ENCODE measurements around the gene D2HGDH. TPM values are rescaled to one million over a fixed set of nuclear protein-coding genes. Genes with fewer than 3 reads are reported as not detected.

Gene D2HGDH
- total RNA-seq, 1 experiment from 2014 or later = 10.0 TPM

GRCh38 chr2:241797441-241798080, 63.1 kb downstream of the D2HGDH start:
- Histone ChIP-seq H3K9ac (ENCODE audit: extremely low read depth, insufficient read length, low read length) (no peak overlapping the region), H4K5ac (ENCODE audit: insufficient read length, low read depth, low read length) (no peak overlapping the region), H4K8ac (replicated peaks; ENCODE audit: insufficient read length, low read depth, low read length) (no peak overlapping the region), H3K27ac (ENCODE audit: insufficient read length, low read depth, low read length) (no peak overlapping the region), H2AFZ (ENCODE audit: low read length) (no peak overlapping the region), H3T11ph (ENCODE audit: low read length) (no peak overlapping the region), H2BK20ac (ENCODE audit: low read depth, low read length, poor library complexity, severe bottlenecking) (no peak overlapping the region), H3K23me2 (ENCODE audit: insufficient read length, low read depth, low read length, poor library complexity, severe bottlenecking) (no peaks in the 10 kb centered on the region), H2BK12ac (ENCODE audit: insufficient read length, low read depth, low read length) (no peak overlapping the region), H3K23ac (ENCODE audit: insufficient read length, low read depth, low read length) (no peak overlapping the region), H2BK120ac (ENCODE audit: low read depth, low read length, poor library complexity, severe bottlenecking) (no peak overlapping the region), H2AK5ac (ENCODE audit: insufficient read length, low read length) (no peak overlapping the region), H2BK5ac (ENCODE audit: insufficient read length, low read length) (no peak overlapping the region), H3K4me1 (ENCODE audit: insufficient read depth, low read length) (no peaks in the 10 kb centered on the region), H3K9me3 (ENCODE audit: control insufficient read depth, low read depth, low read length) (no peaks in the 10 kb centered on the region), H3K4me2 (ENCODE audit: insufficient read depth, insufficient read length, low read length) (no peak overlapping the region), H3K27me3 (ENCODE audit: insufficient read depth, low read length) (no peaks in the 10 kb centered on the region), H3K56ac (ENCODE audit: insufficient read length, low read depth, low read length) (no peak overlapping the region), H3K79me2 (ENCODE audit: insufficient read depth, low read length) (no peaks in the 10 kb centered on the region), H4K91ac (ENCODE audit: insufficient read length, low read depth, low read length) (no peak overlapping the region), H4K20me1 (ENCODE audit: control insufficient read depth, insufficient read depth, insufficient read length) (no peaks in the 10 kb centered on the region), H2BK15ac (ENCODE audit: low read depth, low read length) (no peak overlapping the region), H3K4ac (ENCODE audit: low read depth, low read length) (no peak overlapping the region), H3K18ac (ENCODE audit: insufficient read length, low read depth, low read length) (no peak overlapping the region), H3K14ac (ENCODE audit: insufficient read depth, low read length) (no peak overlapping the region; the same call in 1 of the 2 replicates), H3K79me1 (ENCODE audit: insufficient read depth, low read depth, low read length, poor library complexity, severe bottlenecking) (no peaks in the 10 kb centered on the region)
- peaks cover 6 to 8% of the 10 kb centered on the region in 2 experiments; a peak in 4 of 5 replicates for H3K9me3 Mint-ChIP-seq
- H3K36me3 Mint-ChIP-seq (ENCODE audit: insufficient read depth in 1 of 3, low read depth in 3 of 3) = peaks cover 0 to 3% (median 0%) of the 10 kb centered on the region in 3 experiments; a peak in 1 of 7 replicates
- DNase-seq = no peak
- WGBS (ENCODE audit: extremely low coverage, insufficient read length, low lambda C conversion rate) = no CpG with 5 or more reads among the region's 19 CpGs
- H3K27me3 Mint-ChIP-seq (ENCODE audit: low read depth) = peaks cover 1% of the 10 kb centered on the region
- H3K27ac Mint-ChIP-seq = no peak overlapping the region
- TF ChIP-seq CTCF (conservative IDR thresholded peaks at IDR 0.05) = no peak
- no peak overlapping the region for H3K4me3 Mint-ChIP-seq
- H3K4me1 Mint-ChIP-seq = peaks cover 9 to 23% of the 10 kb centered on the region in 2 experiments
